Right atrium auricular region (tissue), 2 donors: ENCODE results near the gene PRKCE. TPM values are rescaled to one million over a fixed set of nuclear protein-coding genes. Genes with fewer than 3 reads are reported as not detected.

Experiments used
- DNase-seq: peaks from one replicate; pipeline ENCODE4 v3.0.0-alpha.2; 2019; ENCODE audit warnings: low spot score
- H3K27ac ChIP-seq, 2 donors: fragments of 200-600 bp; sonication (generic); 1 replicate in 1 of 2; 2 replicates in 1 of 2; pipeline ENCODE4 v1.5.1; 2016 to 2019
- H3K27me3 ChIP-seq, 2 donors: fragments of 200-600 bp; sonication (generic); one replicate each; pipeline versions ENCODE4 v1.5.1 to v1.6.0; 2017 to 2019
- H3K36me3 ChIP-seq: fragments of 200-600 bp; sonication (generic); one replicate; pipeline ENCODE4 v1.5.1; 2016
- H3K4me1 ChIP-seq, 2 donors: fragments of 200-600 bp; sonication (generic); one replicate each; pipeline versions ENCODE4 v1.5.1 to v1.6.0; 2017 to 2019
- H3K4me3 ChIP-seq, 2 donors: fragments of 200-600 bp; sonication (generic); 1 replicate in 1 of 2; 2 replicates in 1 of 2; pipeline ENCODE4 v1.5.1; 2017 to 2019; ENCODE audit warnings: mild to moderate bottlenecking in 1 of 2, moderate library complexity in 1 of 2
- H3K9me3 ChIP-seq, 2 donors: fragments of 200-600 bp; sonication (generic); one replicate each; pipeline ENCODE4 v1.5.1; 2019
- total RNA-seq, 2 donors: library from RNA; depleted of rRNA; stranded (reverse); fragments of >200 nt; gene quantifications; one replicate each; pipeline ENCODE4 v1.1.0, GENCODE V29; 2016
- TF ChIP-seq, protein P1 (sequence below), 2 donors: fragments of 200-600 bp; sonication (generic); IDR thresholded peaks; one replicate each; pipeline ENCODE4 v1.5.1; 2019; ENCODE audit warnings: antibody characterized with exemption in 2 of 2

PRKCE gene
- total RNA-seq, 2 donors from 2014 or later: 7.2 to 11.8 TPM

DNA sequence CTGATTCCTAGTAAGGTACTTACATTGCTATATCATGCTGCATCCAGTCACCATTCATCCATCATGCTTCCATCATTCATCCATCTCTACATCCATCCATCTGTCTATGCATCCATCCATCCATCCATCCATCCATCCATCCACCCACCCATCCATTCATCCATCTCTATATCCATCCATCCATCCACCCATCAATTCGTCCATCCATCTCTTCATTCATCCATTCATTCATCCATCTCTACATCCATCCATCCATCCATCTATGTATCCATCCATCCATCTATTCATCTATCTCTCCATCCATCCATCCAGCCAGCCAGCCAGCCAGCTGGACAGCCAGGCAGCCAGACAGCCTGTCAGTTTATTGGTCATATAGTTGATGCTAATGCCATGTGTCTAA is 20.7 kb downstream of the PRKCE start:
- Histone ChIP-seq H3K4me3 (no peak overlapping the region), H3K9me3 (no peaks in the 10 kb centered on the region), H3K36me3 (no peaks in the 10 kb centered on the region), H3K4me1 (peaks cover 0 to 36% of the 10 kb centered on the region in 2 donors), H3K27me3 (no peaks in the 10 kb centered on the region), H3K27ac (no peak overlapping the region)
- TF ChIP-seq, protein P1, sequence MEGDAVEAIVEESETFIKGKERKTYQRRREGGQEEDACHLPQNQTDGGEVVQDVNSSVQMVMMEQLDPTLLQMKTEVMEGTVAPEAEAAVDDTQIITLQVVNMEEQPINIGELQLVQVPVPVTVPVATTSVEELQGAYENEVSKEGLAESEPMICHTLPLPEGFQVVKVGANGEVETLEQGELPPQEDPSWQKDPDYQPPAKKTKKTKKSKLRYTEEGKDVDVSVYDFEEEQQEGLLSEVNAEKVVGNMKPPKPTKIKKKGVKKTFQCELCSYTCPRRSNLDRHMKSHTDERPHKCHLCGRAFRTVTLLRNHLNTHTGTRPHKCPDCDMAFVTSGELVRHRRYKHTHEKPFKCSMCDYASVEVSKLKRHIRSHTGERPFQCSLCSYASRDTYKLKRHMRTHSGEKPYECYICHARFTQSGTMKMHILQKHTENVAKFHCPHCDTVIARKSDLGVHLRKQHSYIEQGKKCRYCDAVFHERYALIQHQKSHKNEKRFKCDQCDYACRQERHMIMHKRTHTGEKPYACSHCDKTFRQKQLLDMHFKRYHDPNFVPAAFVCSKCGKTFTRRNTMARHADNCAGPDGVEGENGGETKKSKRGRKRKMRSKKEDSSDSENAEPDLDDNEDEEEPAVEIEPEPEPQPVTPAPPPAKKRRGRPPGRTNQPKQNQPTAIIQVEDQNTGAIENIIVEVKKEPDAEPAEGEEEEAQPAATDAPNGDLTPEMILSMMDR (IDR thresholded peaks at IDR 0.05): no peak
- no peak for DNase-seq

DNA sequence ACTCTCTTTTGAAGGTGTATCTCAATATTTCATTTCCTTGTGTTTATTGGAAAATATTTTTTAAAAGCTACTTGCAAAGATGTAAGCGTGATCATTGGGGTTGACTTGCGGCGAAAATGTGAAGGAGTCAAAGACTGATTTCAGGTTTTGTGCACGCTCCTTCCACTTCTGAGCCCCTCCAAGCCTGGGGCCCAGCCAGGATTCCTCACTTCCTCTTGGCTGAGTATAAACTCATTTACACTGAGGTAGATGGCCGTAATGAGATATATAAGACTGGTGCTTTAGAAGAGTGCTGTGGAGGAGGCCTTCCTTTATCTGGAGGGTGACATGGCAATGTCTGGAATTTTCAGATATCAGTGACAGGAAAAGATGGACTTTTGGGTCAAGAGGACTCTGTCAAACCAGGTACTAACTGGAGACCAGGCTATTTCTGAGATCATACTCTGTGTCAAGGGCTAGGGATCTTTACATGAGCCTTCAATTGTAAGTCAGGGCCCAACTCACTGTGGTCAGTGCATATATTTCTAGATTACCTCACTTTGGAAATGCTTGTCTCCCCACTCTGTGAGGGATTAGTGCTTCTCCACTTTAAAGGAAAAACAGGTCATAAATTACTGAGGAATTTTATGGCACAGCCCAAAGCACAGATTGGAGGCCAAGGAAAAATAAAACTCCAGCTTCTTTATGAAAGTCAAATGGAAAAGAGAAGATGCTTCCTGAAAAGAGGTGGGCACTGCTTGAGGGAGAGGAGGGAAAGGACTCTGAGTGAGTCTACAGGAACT is 22.8 kb downstream of the PRKCE start:
- Histone ChIP-seq H3K27ac (no peak overlapping the region), H3K4me1 (peaks cover 0 to 30% of the 10 kb centered on the region in 2 donors), H3K27me3 (no peaks in the 10 kb centered on the region), H3K36me3 (no peaks in the 10 kb centered on the region), H3K4me3 (no peak overlapping the region), H3K9me3 (no peaks in the 10 kb centered on the region)
- no peak for DNase-seq
- TF ChIP-seq, protein P1 (IDR thresholded peaks at IDR 0.05): no peak

DNA sequence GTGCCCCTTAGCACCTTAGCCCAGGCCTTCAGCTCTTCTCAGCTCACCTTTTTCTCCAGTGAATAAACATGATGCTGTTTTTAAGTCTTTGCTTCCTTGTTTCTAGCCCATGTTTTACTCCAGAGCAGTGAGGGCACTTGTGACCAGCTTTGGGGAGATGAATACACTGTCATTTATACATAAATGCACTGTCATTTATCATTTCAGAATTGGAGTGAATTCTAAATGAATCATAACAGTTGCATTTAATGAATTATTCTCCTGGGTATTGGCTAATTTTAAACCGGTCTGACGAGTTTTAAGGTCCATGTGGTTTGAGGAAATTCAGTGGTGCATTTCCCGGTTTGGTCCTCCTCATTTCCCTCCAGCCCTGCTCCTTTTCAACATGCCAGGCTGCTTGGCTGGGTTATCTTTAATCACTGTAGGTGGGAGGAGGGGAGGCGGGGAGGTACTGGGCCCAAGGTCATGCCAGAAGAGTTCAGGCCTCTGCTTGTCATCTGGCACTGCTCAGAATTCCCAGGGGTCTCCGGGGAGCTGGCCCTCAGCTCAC is 23.9 kb downstream of the PRKCE start:
- H3K4me1 ChIP-seq: peaks cover 0 to 35% of the 10 kb centered on the region in 2 donors
- H3K27ac ChIP-seq: peak overlapping the region; percentile 39 to 46
- H3K9me3 ChIP-seq: no peaks in the 10 kb centered on the region
- H3K27me3 ChIP-seq: no peaks in the 10 kb centered on the region
- H3K4me3 ChIP-seq: no peak overlapping the region
- no peaks in the 10 kb centered on the region for H3K36me3 ChIP-seq
- TF ChIP-seq, protein P1 (IDR thresholded peaks at IDR 0.05): no peak
- DNase-seq: no peak

DNA sequence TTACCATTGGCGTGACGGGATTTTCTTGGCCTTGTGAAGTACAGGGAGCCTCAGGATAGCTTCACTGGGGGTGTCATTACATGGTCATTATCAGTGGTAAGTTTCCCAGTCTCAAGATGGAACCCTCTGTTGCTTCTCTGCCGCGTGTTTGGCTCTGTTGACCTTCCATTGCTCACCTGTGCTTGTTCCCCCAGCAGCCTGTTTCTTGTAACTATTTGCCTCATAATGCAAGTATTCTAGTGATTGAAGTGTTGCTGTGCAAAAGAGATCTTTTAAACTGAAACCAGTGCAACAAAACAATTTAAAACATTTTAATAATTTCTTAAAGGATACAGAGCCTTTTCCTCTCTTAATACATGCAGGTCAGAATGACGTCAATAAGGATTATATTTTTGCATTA is 24.6 kb downstream of the PRKCE start:
- Histone ChIP-seq H3K4me1 (peaks cover 0 to 35% of the 10 kb centered on the region in 2 donors), H3K4me3 (no peak overlapping the region), H3K27ac (peak overlapping the region; percentile 39 to 46), H3K9me3 (no peaks in the 10 kb centered on the region), H3K36me3 (no peaks in the 10 kb centered on the region), H3K27me3 (no peaks in the 10 kb centered on the region)
- TF ChIP-seq, protein P1 (IDR thresholded peaks at IDR 0.05): no peak
- no peak for DNase-seq

DNA sequence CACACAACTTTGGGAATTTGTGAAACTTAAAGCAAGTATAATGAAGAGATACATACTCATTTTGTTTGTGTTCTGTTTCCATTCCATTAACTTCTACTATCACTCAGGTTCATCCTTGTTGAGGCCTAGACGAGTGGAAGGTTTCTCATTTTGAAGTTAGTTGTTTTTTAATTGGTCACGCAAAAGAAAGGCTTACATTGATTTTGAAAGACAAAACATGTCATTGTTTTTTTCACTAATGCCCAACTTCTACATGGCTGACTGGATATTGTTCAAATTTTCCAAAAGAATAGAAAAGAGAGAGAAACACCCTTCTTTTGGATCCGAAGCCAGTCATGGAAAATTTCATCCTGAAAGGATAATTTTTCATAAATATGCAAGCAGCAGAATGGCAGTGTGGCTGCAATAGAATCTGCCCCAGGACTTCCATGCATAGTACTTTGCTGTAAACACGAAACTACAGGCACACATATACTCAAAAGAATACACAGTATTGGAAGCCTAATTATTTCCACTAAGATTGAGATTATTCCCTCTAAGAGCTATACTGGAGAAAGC is 27.4 kb downstream of the PRKCE start:
- H3K9me3 ChIP-seq: no peaks in the 10 kb centered on the region
- H3K36me3 ChIP-seq: no peaks in the 10 kb centered on the region
- no peak overlapping the region for H3K4me3 ChIP-seq
- DNase-seq: no peak
- peaks cover 0 to 53% of the 10 kb centered on the region in 2 donors for H3K4me1 ChIP-seq
- no peaks in the 10 kb centered on the region for H3K27me3 ChIP-seq
- TF ChIP-seq, protein P1 (IDR thresholded peaks at IDR 0.05): no peak
- H3K27ac ChIP-seq: no peak overlapping the region
